Stomach (tissue), 4 donors: ENCODE results near the gene RRBP1.

Experiments used
- POLR2A ChIP-seq, 4 donors: fragments of 450-650 bp; IDR thresholded peaks; one replicate each; pipeline ENCODE4 v1.6.1; 2016; ENCODE audit warnings: antibody characterized with exemption in 4 of 4, control low read depth in 2 of 4, mild to moderate bottlenecking in 1 of 4, moderate library complexity in 1 of 4
- POLR2AphosphoS5 ChIP-seq, 3 donors: sonication (generic); formaldehyde crosslinking; IDR thresholded peaks; one replicate each; pipeline ENCODE4 v1.6.1; 2016; ENCODE audit warnings: antibody characterized with exemption in 3 of 3
- TF ChIP-seq, protein P1 (sequence below), 7 experiments: fragments of 450-650 bp in 4 of 7; fragments of 200-600 bp in 3 of 7; sonication (generic) in 3 of 7; IDR thresholded peaks; one replicate each; pipeline ENCODE4 v1.5.1; 2016 to 2019; ENCODE audit warnings: antibody characterized with exemption in 7 of 7, control low read depth in 2 of 7, mild to moderate bottlenecking in 1 of 7

DNA sequence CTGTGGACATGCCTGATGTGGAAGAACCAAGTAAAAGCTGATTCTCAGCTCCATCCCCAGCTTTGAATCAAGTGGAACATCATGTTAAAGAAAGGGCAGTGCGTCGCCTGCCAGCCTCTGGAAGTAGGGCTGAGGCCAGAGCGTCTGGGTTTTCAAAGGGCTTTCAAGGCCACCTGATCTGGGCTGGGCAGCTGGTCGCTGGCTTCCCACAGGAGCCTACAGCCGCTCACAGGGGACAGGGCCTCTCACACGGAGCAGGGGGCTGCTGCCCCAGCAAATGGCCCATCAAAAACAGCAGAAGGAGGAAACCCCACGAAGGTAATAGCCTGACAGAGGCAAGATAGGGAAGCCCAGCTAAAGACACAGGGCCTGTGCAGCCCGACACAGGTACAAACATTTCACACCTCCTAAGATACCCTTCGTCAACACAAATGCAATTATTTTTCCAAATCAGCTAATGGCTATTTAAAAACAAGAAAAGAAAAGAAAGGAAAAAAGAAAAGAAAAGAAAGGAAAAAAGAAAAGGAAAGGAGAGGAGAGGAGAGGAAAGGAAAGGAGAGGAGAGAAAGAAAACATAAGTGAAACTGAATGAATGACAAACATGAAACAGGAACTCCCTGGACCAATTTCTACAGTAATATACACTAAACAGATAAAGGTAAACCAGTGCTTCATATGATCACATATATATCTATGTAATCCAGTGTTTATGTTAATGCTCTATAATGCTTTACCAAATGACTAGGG, 24.8 kb downstream of the RRBP1 start:
- TF ChIP-seq POLR2A (IDR thresholded peaks at IDR 0.05): no peak
- TF ChIP-seq, protein P1, sequence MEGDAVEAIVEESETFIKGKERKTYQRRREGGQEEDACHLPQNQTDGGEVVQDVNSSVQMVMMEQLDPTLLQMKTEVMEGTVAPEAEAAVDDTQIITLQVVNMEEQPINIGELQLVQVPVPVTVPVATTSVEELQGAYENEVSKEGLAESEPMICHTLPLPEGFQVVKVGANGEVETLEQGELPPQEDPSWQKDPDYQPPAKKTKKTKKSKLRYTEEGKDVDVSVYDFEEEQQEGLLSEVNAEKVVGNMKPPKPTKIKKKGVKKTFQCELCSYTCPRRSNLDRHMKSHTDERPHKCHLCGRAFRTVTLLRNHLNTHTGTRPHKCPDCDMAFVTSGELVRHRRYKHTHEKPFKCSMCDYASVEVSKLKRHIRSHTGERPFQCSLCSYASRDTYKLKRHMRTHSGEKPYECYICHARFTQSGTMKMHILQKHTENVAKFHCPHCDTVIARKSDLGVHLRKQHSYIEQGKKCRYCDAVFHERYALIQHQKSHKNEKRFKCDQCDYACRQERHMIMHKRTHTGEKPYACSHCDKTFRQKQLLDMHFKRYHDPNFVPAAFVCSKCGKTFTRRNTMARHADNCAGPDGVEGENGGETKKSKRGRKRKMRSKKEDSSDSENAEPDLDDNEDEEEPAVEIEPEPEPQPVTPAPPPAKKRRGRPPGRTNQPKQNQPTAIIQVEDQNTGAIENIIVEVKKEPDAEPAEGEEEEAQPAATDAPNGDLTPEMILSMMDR (IDR thresholded peaks at IDR 0.05): no peak
- TF ChIP-seq POLR2AphosphoS5 (IDR thresholded peaks at IDR 0.05): no peak
